A673 (cell line): ENCODE results near the gene FOXE3.

ENCODE experiments used
- EZH2 ChIP-seq: fragments of 200-600 bp; sonication (generic); IDR thresholded peaks from 2 replicates; pipeline ENCODE4 v1.6.1; 2017; ENCODE audit warnings: borderline replicate concordance, low read depth, mild to moderate bottlenecking, mixed read lengths, antibody characterized with exemption, low read length; ENCODE audit not compliant: poor library complexity, severe bottlenecking
- TF ChIP-seq, protein P1 (sequence below): fragments of 300-800, 200-600 bp; sonication (generic); conservative IDR thresholded peaks from 2 replicates; pipeline ENCODE4 v1.5.1; 2017; ENCODE audit warnings: low read depth, mild to moderate bottlenecking, antibody characterized with exemption, low read length, moderate library complexity, mixed read lengths

DNA sequence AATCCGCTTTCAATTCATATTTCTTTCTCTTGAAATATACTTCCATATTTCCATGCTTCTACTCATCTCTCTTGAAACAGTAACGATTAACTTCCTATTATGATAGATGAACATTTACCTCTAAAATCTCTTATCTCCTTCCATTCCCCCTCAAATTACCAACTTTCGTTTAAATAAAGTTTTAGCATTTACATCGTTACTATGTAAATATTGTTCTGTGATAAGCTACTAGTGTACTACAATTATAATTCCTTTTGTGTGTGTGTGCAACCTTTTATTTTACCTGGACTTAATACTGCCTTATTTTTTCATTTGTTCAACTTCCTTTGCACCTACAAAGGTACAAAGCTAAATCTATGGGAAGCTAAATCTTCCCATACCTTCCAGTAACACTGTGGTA, 4.5 kb downstream of the FOXE3 start:
- TF ChIP-seq, protein P1, sequence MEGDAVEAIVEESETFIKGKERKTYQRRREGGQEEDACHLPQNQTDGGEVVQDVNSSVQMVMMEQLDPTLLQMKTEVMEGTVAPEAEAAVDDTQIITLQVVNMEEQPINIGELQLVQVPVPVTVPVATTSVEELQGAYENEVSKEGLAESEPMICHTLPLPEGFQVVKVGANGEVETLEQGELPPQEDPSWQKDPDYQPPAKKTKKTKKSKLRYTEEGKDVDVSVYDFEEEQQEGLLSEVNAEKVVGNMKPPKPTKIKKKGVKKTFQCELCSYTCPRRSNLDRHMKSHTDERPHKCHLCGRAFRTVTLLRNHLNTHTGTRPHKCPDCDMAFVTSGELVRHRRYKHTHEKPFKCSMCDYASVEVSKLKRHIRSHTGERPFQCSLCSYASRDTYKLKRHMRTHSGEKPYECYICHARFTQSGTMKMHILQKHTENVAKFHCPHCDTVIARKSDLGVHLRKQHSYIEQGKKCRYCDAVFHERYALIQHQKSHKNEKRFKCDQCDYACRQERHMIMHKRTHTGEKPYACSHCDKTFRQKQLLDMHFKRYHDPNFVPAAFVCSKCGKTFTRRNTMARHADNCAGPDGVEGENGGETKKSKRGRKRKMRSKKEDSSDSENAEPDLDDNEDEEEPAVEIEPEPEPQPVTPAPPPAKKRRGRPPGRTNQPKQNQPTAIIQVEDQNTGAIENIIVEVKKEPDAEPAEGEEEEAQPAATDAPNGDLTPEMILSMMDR: no peak
- TF ChIP-seq EZH2: no peak
